RWPE2 (cell line): ENCODE data around the gene RNF227.

Source experiments
- ATAC-seq: fragments of 200-7000 bp; cut with Tn5 transposase; 3 replicates; pipeline ENCODE4 v1.9.1; 2021; ENCODE audit warnings: low read depth
- DNase-seq: peaks from one replicate; pipeline ENCODE4 v3.0.0-alpha.2; 2020; ENCODE audit warnings: low spot score
- H3K27ac ChIP-seq: fragments of 450-650 bp; 2 replicates; pipeline ENCODE4 v1.5.1; 2017; ENCODE audit warnings: mild to moderate bottlenecking; ENCODE audit not compliant: poor library complexity, severe bottlenecking
- H3K27me3 ChIP-seq: fragments of 250-450 bp; sonication (Bioruptor Pico); 2 replicates; pipeline ENCODE4 v1.5.1; 2021; ENCODE audit warnings: mild to moderate bottlenecking, moderate library complexity; ENCODE audit not compliant: insufficient read depth, poor library complexity, severe bottlenecking
- H3K36me3 ChIP-seq: fragments of 250-450 bp; sonication (Bioruptor Pico); 2 replicates; pipeline ENCODE4 v1.5.1; 2020; ENCODE audit warnings: low read depth, mild to moderate bottlenecking, moderate library complexity
- H3K4me1 ChIP-seq: fragments of 250-450 bp; sonication (Bioruptor Pico); 2 replicates; pipeline ENCODE4 v1.5.1; 2021; ENCODE audit warnings: mild to moderate bottlenecking, moderate library complexity; ENCODE audit not compliant: insufficient read depth, poor library complexity, severe bottlenecking
- H3K4me3 ChIP-seq: fragments of 250-450 bp; sonication (Bioruptor Pico); 2 replicates; pipeline ENCODE4 v1.5.1; 2021; ENCODE audit warnings: mild to moderate bottlenecking, moderate library complexity; ENCODE audit not compliant: severe bottlenecking
- H3K9me3 ChIP-seq: fragments of 250-450 bp; sonication (Bioruptor Pico); 2 replicates; pipeline ENCODE4 v1.5.1; 2021; ENCODE audit warnings: mild to moderate bottlenecking, moderate library complexity; ENCODE audit not compliant: severe bottlenecking
- CTCF ChIP-seq: fragments of 450-650 bp; IDR thresholded peaks from one replicate; pipeline ENCODE4 v1.5.1; 2017; ENCODE audit warnings: mild to moderate bottlenecking, moderate library complexity; ENCODE audit not compliant: poor library complexity, severe bottlenecking

RNF227 gene

GRCh38 chr17:7882629-7883028 is 33.5 kb downstream of the RNF227 start:
- peak overlapping the region; percentile 94 for H3K27ac ChIP-seq
- H3K36me3 ChIP-seq = peaks cover 46% of the 10 kb centered on the region
- no peak for TF ChIP-seq CTCF
- peaks cover 12% of the 10 kb centered on the region for H3K4me1 ChIP-seq
- no peak for DNase-seq
- no peaks in the 10 kb centered on the region for H3K9me3 ChIP-seq
- H3K27me3 ChIP-seq = no peaks in the 10 kb centered on the region
- ATAC-seq = no peak
- no peak overlapping the region for H3K4me3 ChIP-seq

GRCh38 chr17:7882068-7882467 is 34.0 kb downstream of the RNF227 start:
- Histone ChIP-seq H3K4me3 (no peak overlapping the region), H3K27ac (no peak overlapping the region), H3K36me3 (peaks cover 51% of the 10 kb centered on the region), H3K4me1 (peaks cover 10% of the 10 kb centered on the region), H3K9me3 (no peaks in the 10 kb centered on the region), H3K27me3 (no peaks in the 10 kb centered on the region)
- ATAC-seq (no peak), DNase-seq (no peak)
- TF ChIP-seq CTCF = no peak

DNA sequence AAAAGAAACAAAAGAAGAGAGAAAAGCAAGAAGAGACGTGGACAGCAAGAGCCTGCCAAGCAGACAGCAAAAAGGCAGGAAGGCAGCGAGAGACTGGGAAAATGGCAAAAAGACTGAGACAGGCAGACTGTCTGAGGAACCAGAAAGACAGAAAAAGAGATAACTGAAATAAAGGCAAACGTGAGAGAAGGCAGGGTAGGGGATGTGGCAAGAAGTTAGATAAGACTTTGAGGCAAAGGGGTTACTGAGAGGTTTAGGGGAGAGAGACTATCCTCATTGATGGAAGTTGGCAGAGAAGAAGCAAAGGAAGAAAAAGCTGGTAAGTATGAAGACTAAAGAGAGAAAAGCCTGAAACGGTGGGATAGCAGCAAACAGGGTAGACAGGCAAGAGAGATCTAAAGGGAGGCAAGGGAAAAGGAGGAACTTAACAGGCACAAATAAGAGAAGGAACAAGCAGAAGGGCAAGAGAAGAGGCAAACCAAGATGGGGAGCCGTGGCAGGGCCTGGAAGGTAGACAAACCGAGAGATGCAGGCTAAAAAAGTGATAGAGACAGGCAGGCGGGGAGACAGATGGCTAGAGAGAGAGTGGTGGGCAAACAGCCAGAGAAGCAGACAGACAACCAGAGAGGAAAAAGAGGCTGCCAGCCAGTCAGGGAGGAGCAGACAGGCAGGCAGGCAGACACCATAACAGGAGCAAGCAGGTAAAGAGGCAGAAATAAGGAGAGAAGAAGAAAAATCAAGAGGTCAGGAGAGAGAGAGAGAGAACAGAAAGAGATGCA is 34.6 kb downstream of the RNF227 start:
- Histone ChIP-seq H3K27ac (no peak overlapping the region), H3K4me1 (peaks cover 8% of the 10 kb centered on the region), H3K36me3 (peaks cover 57% of the 10 kb centered on the region), H3K27me3 (no peaks in the 10 kb centered on the region), H3K9me3 (no peaks in the 10 kb centered on the region), H3K4me3 (no peak overlapping the region)
- TF ChIP-seq CTCF = no peak
- DNase-seq = no peak
- no peak for ATAC-seq

GRCh38 chr17:7880076-7880868 is 35.8 kb downstream of the RNF227 start:
- Histone ChIP-seq H3K36me3 (peaks cover 69% of the 10 kb centered on the region), H3K4me3 (no peak overlapping the region), H3K4me1 (peaks cover 8% of the 10 kb centered on the region), H3K27ac (no peak overlapping the region), H3K9me3 (no peaks in the 10 kb centered on the region), H3K27me3 (no peaks in the 10 kb centered on the region)
- TF ChIP-seq CTCF = no peak
- no peak for DNase-seq
- no peak for ATAC-seq
